ENCODE data around the gene GKN1. TPM values are rescaled to one million over a fixed set of nuclear protein-coding genes. Genes with fewer than 3 reads are reported as not detected.

GKN1 gene, protein sequence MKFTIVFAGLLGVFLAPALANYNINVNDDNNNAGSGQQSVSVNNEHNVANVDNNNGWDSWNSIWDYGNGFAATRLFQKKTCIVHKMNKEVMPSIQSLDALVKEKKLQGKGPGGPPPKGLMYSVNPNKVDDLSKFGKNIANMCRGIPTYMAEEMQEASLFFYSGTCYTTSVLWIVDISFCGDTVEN
- polyA plus RNA-seq = 1,000 to 10,000 TPM in 1 of 3 donors, 100 to 1,000 TPM in 1, 1 to 10 TPM in 1; 4.8 to 2,134 (median 105) TPM

GRCh38 chr2:68974251-68974650, at the start of gene GKN1:
GKN1 (plus strand) TSS chr2:68974636; CDS start chr2:68974678, 42 bp downstream.
- 52 to 74% (median 66%) methylated on average over 3 of the region's 3 CpGs for WGBS, 3 donors
- H3K27ac ChIP-seq (ENCODE audit: low read depth, low read length) = no peak within 1 kb of the TSS

DNA sequence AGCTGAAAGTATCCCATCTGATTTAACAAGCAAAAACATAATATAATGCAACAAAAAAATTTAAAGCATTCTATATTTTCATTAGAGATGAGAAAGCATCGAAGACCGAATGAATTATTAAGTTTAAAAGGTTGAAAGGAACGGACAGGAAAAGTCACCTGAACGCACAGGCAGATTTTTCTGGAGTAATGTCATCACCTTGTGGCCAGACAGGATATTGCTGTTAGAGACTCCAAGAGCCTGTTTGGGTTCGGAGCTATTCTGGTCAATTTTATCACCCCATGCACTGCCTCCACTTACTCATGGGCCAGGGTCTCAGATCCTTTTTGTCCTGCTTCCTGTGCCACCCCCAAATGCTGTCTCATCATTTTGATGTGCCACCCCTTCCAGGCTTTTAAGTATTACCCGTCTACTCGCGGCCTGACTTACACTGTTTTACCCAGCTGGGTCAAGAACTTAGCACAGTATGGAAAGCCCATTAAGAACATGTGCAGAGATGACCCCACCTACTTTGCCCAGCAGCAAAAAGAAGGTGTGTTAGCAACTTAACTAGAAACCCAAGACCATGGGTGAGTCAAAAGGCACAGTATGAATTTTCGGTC, 49.0 kb upstream of the GKN1 start:
- no peak overlapping the region for H3K27ac ChIP-seq (ENCODE audit: low read depth, low read length)
- 39 to 43% (median 41%) methylated on average over 9 of the region's 9 CpGs for WGBS, 3 donors

DNA sequence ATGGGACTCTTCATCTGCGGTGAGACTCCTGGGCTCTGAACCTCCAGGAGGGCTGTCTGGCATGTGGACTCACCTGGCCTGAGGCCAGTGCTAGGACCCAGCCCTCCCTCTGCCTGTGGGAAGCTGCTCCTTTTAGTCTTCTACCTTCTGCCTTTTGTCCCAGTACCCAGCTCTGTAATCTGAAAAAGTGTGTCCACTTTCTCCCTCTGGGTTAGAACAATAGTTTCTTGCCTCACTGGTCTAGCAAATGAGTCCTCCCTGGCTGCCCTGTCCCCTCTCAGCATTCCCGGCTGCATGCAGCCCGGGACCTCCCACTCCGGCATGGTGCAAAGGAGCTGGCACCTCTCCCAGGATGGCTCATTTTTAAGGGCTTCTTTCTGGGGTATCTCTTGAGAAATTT, 47.6 kb upstream of the GKN1 start:
- H3K27ac ChIP-seq (ENCODE audit: low read depth, low read length) = no peak overlapping the region
- WGBS, 3 donors = 57 to 68% (median 65%) methylated on average over 4 of the region's 4 CpGs

DNA sequence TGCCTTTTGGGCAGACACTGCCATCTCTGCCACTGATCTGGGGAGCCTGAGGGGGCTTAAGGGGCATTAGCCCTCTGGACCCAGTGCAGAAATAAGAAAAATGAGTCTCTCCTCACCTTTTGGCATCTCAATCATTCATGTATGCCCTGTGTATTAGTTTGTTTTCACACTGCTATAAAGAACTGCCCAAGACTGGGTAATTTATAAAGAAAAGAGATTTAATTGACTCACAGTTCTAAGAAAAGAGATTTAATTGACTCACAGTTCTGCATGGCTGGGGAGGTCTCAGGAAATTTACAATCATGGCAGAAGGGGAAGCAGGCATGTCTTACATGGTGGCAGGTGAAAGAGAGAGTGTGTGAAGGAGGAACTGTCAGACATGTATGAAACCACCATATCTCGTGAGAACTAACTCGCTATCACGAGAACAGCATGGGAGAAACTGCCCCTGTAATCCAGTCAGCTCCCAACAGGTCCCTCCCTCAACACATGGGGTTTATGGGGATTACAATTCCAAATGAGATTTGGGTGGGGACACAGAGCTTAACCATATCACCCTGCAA, 43.2 kb upstream of the GKN1 start:
- no peak overlapping the region for H3K27ac ChIP-seq (ENCODE audit: low read depth, low read length)
- 69 to 84% (median 83%) methylated on average over 3 of the region's 3 CpGs for WGBS, 3 donors

- 47 to 61% (median 52%) methylated on average over 4 of the region's 4 CpGs for WGBS, 3 donors
- H3K27ac ChIP-seq (ENCODE audit: low read depth, low read length) = no peak overlapping the region
Observed at GRCh38 chr2:68931799-68932198, 42.6 kb upstream of the GKN1 start.

GRCh38 chr2:68932402-68932801, 42.0 kb upstream of the GKN1 start:
- 79 to 92% (median 84%) methylated on average over 4 of the region's 4 CpGs for WGBS, 3 donors
- H3K27ac ChIP-seq (ENCODE audit: low read depth, low read length) = no peak overlapping the region

DNA sequence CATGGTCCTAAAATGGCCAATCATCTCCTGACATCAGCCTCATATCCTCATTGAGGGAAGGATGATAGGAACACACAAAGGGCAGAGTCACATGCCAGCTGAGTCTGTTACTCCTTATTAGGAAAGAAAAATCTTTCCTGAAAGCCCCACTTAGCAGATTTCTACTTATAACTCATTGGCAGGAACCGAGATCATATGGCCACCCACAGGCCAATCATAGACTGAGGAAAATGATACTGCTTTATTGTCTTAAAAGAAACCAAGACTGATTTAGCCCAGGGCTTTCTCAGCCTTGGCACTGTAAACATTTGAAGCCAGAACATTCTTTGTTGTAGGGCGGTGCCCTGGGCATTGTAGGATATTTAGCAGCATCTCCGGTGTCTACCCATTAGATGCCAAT, 40.4 kb upstream of the GKN1 start:
- H3K27ac ChIP-seq (ENCODE audit: low read depth, low read length) = no peak overlapping the region
- WGBS, 3 donors = 90 to 96% (median 95%) methylated on average over 3 of the region's 3 CpGs

DNA sequence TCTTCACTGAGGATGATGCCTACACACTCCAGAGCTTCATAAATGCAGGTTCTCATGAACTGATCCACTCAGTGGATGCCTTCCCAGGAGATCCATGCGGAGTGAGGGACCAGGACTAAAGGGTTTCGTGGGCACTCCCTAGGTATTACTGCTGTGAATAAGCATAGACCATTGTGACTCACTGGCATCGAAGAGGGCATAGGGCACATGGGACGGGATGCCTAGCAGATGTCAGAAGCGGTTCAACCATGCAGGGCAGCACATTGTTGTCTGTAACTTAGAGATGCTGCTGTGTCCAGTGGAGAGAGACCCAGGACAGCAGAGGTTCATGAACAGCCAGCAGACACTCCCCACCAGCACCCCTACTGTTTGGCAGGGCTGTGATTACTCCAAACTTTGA, 39.0 kb upstream of the GKN1 start:
- 87 to 97% (median 95%) methylated on average over 5 of the region's 5 CpGs for WGBS, 3 donors
- H3K27ac ChIP-seq (ENCODE audit: low read depth, low read length) = no peak overlapping the region

- no peak overlapping the region for H3K27ac ChIP-seq (ENCODE audit: low read depth, low read length)
- 54 to 69% (median 65%) methylated on average over 2 of the region's 2 CpGs for WGBS, 3 donors
Observed at GRCh38 chr2:68936427-68936826, 38.0 kb upstream of the GKN1 start.

- H3K27ac ChIP-seq (ENCODE audit: low read depth, low read length) = no peak overlapping the region
- 65 to 74% (median 66%) methylated on average over 1 of the region's 1 CpG for WGBS, 3 donors
Observed at GRCh38 chr2:68936889-68937288, 37.5 kb upstream of the GKN1 start.

GRCh38 chr2:68937346-68938055, 36.9 kb upstream of the GKN1 start:
- WGBS, 3 donors = 81 to 86% (median 85%) methylated on average over 5 of the region's 5 CpGs

DNA sequence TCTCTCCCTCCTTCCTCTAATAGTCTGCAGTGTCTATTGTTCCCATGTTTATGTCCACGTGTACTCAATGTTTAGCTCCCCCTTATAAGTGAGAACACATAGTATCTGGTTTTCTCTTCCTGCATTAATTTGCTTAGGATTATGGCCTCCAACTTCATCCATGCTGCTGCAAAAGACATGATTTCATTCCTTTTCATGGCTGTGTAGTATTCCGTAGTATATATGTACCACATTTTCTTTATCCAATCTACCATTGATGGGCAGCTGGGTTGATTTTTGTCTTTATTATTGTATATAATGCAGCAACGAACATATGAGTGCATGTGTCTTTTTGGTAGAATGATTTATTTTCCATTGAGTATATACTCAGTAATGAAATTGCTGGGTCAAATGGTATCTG, 35.5 kb upstream of the GKN1 start:
- 83 to 97% (median 92%) methylated on average over 3 of the region's 3 CpGs for WGBS, 3 donors
- no peak overlapping the region for H3K27ac ChIP-seq (ENCODE audit: low read depth, low read length)

More at GRCh38 chr2:68937346-68938055, 36.9 kb upstream of the GKN1 start:
- no peak overlapping the region for H3K27ac ChIP-seq (ENCODE audit: low read depth, low read length)

GRCh38 chr2:68939962-68940361, 34.5 kb upstream of the GKN1 start:
- WGBS, 3 donors = 94 to 97% (median 97%) methylated on average over 1 of the region's 1 CpG
- H3K27ac ChIP-seq (ENCODE audit: low read depth, low read length) = no peak overlapping the region

DNA sequence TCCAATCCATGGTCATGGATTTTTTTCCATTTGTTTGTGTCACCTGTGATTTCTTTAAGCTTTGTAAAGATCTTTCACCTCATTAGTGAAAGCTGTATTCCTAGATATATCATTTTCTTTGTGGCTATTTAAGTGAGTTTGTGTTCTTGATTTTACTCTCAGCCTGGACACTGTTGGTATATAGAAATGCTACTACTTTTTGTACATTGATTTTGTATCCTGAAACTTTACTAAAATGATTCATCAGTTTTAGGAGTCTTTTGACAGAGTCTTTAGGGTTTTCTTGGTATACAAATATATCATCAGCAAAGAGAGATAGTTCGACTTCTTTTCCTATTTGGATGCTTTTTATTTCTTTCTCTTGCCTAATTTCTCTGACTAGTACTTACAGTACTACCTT, 34.1 kb upstream of the GKN1 start:
- no peak overlapping the region for H3K27ac ChIP-seq (ENCODE audit: low read depth, low read length)
- WGBS, 3 donors = 90 to 95% (median 94%) methylated on average over 1 of the region's 1 CpG

- no peak overlapping the region for H3K27ac ChIP-seq (ENCODE audit: low read depth, low read length)
Observed at GRCh38 chr2:68942827-68943226, 31.6 kb upstream of the GKN1 start.

- 39 to 45% (median 44%) methylated on average over 27 of the region's 27 CpGs for WGBS, 3 donors
- H3K27ac ChIP-seq (ENCODE audit: low read depth, low read length) = no peak overlapping the region
Observed at GRCh38 chr2:68943581-68944568, 30.6 kb upstream of the GKN1 start.

DNA sequence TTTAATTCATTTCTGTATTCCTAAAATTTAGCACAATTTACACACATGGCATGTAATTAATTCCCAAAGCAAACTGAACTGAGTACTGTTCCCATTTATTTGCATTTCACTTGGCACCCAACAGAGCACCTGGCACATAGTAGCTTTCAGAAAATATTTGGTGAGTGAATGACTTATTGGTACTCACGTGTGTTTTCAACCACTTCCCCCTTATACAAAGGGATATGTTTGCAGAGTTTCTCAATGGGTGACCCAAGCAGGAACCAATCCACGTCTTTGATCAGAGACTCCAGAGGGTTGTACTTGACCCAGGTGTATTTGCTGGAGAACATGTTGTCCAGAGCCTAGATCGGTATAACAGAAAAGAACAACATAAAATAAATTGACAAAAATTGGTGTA, 28.3 kb upstream of the GKN1 start:
- 48 to 65% (median 65%) methylated on average over 3 of the region's 3 CpGs for WGBS, 3 donors
- H3K27ac ChIP-seq (ENCODE audit: low read depth, low read length) = no peak overlapping the region

- no peak overlapping the region for H3K27ac ChIP-seq (ENCODE audit: low read depth, low read length)
- 52 to 57% (median 54%) methylated on average over 1 of the region's 1 CpG for WGBS, 3 donors
Observed at GRCh38 chr2:68948710-68949109, 25.7 kb upstream of the GKN1 start.

Data from adipose tissue (tissue), 3 donors.